Fibroblast of skin of scalp (primary cell): ENCODE data around the gene SLC16A5.
"Not testable (repeated sequence)": the region's sequence is repeated elsewhere in the genome, so short reads cannot be mapped to it uniquely, and the experiment has no call there.

Source experiments
- DNase-seq: peaks from one replicate; pipeline ENCODE4 v3.0.0-alpha.2; 2013

The SLC16A5 gene

DNA sequence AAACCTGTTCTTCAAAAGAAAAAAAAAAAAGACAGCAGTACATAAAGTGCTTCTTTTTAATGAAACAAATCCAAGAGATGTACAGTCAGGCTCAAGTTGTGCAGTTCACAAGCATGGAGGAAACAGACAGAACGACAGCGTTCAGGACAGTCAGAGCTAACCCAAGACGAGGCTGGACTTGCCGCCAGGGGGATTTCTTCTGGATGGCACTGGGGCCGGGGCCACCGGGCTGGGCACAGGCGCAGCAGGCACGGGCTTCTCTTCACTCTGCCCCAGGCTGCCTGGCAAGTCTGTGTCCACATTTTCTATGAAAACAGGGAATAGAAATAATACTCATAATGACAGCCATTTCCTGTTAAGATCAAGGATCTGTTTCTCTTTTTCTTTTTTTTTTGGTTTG is 48.2 kb downstream of the SLC16A5 start:
- no peak for DNase-seq

- DNase-seq, result not testable (repeated sequence)
Measured at GRCh38 chr17:75137762-75138161, 50.0 kb downstream of the SLC16A5 start.

DNA sequence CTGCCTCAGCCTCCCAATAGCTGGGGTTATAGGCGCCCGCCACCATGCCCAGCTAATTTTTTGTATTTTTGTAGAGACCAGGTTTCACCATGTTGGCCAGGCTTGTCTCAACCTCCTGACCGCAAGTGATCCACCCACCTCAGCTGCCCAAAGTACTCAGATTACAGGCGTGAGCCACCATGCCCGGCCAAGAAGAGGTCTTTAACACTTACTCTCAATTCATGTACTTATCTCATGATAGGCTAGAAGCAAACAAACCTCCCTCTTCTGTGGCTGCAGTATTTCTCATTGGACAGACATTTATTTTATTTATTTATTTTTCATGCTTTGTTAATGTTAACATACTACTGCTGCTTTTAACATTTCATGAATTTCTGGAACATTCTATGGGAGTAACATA is 50.8 kb downstream of the SLC16A5 start:
- DNase-seq, result no peak

- DNase-seq, result no peak
Measured at GRCh38 chr17:75142236-75142971, 54.6 kb downstream of the SLC16A5 start.

- DNase-seq, result no peak
Measured at GRCh38 chr17:75144816-75145512, 57.2 kb downstream of the SLC16A5 start.

DNA sequence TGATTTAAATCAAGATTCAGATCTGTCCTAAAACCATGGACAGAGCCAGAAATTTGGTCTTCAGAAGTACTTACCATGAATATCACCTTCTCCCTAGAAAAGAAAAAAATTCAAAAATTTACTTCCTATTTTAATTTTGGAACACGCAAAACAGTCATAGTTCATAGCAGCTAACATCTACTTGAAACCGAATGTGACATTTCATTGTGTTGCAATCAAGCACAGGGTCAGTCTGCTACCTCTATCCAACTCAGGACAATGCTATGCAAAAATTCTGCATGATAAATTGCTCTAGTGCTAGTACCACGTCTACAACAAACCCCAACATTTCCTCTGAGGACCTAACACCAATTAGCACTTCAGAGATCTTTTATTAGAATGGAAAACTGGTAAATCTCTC is 58.8 kb downstream of the SLC16A5 start:
- no peak for DNase-seq

DNA sequence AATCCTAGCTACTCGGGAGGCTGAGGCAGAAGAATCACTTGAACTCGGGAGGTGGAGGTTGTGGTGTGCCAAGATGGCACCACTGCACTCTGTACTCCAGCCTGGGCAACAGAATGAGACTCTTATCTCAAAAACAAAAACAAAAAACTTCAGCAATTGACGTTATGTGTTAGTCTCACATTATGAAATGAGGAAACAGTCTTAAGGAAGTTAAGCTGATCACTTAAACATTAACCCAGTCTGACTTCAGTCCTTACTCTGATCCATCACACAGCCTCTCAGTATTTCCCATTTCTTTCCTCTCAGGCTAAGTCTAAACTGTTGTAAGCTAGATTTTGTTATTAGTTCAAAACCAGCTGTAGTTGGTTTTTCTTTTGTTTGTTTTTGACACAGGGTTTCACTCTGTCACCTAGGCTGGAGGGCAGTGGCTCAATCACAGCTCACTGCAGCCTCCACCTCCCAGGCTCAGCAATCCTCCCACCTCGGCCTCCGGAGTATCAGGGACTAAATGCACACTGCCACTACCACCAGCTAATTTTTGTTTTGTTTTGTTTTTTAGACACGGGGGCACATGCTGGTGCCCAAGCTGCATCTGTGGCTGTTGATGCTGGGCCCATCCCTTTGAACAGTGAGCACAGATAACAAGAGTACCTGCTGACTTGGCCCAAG is 60.3 kb downstream of the SLC16A5 start:
- DNase-seq, result no peak

DNA sequence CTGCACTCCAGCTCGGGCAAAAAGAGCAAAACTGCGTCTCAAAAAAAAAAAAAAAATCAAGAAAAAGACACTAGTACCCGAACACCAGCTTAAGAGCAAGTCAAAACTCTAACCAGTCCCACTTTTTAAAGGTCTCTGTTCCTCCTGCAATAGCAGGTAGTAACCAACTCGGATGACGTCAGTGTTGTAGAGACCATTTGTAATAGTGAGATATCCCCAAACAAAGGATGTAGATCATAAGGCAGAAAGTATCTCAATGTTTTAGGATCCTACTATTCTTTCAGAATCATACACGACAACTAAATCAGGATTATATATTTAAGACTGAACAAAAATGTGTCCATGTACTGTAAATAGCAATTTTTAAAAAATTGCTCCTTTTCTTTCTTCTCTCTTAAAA is 64.2 kb downstream of the SLC16A5 start:
- DNase-seq, result no peak

GRCh38 chr17:75152523-75152921 is 64.8 kb downstream of the SLC16A5 start:
- DNase-seq, result no peak

- no peak for DNase-seq
Measured at GRCh38 chr17:75152922-75153779, 65.4 kb downstream of the SLC16A5 start.

GRCh38 chr17:75153780-75154194 is 66.0 kb downstream of the SLC16A5 start:
- no peak for DNase-seq

DNA sequence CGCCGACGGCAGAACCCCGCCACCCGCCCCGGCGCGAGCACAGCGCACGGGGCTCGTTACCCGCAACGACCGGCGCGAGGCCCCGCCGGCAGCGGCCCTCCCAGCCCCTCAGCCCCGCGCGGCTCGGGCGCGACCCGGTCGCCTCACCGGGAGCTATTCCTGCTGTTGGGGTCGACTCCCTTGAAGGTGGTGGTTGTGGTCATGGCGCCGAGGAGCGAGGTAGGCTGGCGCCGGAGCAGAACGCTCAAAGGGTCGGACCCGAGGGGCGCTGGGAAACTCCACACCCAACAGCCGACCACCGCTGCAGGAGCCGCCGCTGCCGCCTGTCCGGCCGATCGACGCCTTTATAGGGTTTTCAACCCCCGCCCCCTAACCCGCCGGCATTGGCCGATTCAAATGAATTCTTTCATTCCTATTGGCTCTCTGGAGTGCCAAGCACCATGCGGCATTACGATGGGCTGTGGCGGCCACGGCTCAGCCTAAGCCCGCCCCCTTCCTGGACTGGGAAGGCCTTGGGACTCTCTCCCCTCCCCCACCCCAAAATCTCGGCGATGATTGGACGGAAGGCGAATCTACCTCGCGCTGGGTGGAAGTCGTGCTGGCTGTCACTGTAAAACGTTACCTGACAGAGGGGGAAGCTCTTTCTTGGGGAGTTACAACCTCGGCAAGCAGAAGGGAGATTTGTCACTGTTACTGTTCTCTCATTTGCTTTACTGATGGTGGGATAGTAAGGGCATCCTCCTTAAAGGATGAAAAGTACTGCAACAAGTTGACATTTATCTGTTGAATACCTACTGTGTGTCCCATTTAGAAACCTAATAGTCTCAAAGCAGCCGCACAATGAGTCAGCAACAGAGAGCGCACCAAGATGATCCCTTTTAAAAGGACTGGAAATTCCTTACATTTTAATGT is 66.7 kb downstream of the SLC16A5 start, which contains the start of gene JPT1:
JPT1 (minus strand) TSS at position 318 of the 912 bp plus-strand sequence; CDS start at position 203, 115 bp downstream.
- peak; percentile 99 for DNase-seq

DNA sequence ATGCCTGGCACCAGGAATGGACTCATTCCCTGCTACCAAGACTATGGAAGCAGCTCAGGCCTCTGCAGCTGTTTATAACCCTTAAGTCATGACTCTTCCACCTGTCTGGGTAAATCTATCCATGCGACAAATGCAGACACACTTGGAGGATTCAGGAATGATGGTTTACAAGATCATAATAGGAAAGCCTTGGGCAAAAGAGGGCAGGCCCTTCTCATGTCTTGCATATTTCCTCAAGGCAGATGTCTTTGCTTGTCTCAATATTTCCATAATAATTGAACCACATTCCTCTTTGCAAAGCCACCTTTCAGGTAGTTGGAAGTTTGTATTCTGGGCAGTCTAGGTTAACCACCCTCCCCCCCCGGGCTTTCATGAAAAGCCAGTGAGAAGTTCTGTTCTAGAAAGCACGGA is 67.4 kb downstream of the SLC16A5 start:
- no peak for DNase-seq
